SKM-1 treated with dmso at 0.1 percent for 144 hours (cell line): ENCODE data around the gene IGFBP3.

ENCODE experiments used
- DNase-seq: peaks from one replicate; lab custom pipeline; 2025; ENCODE audit not compliant: unreplicated experiment; lab: John Stamatoyannopoulos, UW

The IGFBP3 gene

DNA sequence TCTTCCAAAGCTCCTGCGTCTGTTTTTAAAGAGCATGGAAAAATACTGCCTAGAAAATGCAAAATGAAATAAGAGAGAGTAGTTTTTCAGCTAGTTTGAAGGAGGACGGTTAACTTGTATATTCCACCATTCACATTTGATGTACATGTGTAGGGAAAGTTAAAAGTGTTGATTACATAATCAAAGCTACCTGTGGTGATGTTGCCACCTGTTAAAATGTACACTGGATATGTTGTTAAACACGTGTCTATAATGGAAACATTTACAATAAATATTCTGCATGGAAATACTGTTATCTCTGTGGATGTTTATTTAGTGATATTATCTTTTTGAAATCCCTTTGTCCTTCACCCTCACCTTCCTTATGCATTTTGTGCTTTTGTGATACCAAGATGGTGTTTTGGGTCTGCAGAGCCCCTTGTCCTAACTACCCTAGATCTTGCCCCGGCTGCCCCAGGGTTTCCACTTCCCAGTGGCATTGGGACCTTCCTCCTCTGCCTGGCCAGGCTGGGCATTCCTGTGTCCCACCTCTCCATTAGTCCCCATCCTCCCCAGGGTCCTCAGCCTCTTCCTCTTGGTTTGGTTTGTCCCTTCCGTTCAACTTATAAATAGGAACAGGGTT is 27.6 kb downstream of the IGFBP3 start:
- DNase-seq: no peak

GRCh38 chr7:45892407-45893035 is 28.6 kb downstream of the IGFBP3 start:
- no peak for DNase-seq

DNA sequence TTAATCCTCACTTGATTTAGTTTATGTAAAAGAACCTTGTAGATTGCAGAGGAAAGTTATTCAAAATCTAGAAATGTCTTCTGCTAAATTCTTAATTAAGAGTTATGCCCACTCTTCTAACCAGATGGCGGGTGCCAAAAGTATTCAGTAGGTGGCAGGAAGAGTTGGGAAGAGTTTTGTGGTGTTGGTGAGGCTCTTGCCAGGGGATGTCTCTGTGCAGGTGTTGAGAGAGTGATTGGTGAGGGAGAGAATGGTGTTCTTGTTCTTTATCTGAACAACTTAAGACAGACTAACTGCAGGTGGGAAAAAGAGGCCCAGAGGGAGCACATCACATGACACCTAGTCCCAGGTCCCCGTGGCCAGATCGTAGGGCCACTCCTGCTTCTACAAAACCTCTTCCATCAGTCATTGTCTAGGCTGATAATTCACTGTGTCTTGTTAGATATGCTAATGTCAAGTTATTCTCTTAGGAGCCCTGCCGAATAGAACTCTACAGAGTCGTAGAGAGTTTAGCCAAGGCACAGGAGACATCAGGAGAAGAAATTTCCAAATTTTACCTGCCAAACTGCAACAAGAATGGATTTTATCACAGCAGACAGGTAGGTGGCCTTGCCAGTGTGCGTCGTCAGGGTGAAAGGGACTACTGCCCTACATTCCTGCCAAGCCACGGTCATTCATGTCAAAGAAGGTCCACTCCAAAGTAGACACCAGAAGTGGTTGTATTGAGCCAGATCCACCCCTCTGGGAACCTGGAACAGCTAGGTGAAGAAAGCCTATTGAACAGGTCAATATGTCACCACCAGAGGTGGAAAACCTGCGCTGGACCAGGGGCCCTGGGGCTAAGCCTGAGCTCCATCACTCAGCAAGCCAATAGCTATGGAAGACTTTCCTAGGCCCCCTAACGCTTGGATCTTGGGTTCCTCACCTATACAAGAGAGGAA is 29.3 kb downstream of the IGFBP3 start:
- no peak for DNase-seq

DNA sequence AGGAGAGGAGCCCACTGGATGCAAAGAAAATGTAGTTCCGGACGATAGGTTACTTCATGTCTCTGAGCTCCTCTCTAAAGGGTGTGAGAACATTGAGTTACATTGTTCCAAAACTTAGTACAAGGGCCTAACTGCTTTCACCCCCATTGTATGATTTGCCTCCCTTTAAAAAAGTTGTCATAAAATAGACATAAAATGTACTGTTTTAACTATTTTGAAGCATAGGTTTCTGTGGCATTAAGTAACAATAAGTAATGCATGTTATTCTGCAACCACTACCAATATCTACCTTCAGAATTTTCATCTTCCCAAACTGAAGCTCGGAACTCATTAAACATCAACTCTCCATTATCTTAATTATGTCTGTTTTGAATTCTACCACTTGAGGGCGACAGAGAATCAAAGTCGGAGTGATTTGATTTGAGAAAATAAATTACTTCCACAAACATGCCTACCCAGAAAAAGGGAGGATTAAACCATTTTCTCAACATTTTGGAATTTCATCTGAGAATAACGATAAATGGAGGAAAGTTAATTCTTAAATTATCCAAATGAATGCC is 30.1 kb downstream of the IGFBP3 start:
- DNase-seq: peak; percentile 23

- DNase-seq: no peak
Observed at GRCh38 chr7:45890125-45890901, 30.8 kb downstream of the IGFBP3 start.

- DNase-seq: no peak
Observed at GRCh38 chr7:45889367-45890067, 31.6 kb downstream of the IGFBP3 start.

DNA sequence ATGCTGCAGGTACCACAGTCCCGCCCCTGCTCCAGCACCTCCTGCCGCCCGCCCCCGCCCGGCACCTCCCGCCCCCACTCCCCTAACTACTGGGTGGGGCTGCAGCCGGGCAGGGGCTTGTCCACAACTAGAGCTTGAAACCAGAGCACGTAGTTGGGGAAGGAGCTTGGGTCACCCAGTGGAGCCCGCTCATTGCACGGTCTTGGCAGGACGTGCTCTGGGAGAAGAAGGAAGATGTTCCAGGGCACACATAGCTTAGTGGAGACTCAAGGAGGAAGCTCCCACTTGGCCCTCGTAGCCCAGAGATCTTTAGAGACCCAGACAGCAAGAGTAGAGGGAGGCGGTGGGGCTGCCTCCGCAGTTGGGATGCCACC is 32.1 kb downstream of the IGFBP3 start:
- DNase-seq: no peak

GRCh38 chr7:45888185-45888992 is 32.7 kb downstream of the IGFBP3 start, which contains the start of gene IGFBP1:
TSS of gene IGFBP1 (plus strand) at chr7:45888488. CDS start at chr7:45888653, 165 bp downstream.
- no peak for DNase-seq

DNA sequence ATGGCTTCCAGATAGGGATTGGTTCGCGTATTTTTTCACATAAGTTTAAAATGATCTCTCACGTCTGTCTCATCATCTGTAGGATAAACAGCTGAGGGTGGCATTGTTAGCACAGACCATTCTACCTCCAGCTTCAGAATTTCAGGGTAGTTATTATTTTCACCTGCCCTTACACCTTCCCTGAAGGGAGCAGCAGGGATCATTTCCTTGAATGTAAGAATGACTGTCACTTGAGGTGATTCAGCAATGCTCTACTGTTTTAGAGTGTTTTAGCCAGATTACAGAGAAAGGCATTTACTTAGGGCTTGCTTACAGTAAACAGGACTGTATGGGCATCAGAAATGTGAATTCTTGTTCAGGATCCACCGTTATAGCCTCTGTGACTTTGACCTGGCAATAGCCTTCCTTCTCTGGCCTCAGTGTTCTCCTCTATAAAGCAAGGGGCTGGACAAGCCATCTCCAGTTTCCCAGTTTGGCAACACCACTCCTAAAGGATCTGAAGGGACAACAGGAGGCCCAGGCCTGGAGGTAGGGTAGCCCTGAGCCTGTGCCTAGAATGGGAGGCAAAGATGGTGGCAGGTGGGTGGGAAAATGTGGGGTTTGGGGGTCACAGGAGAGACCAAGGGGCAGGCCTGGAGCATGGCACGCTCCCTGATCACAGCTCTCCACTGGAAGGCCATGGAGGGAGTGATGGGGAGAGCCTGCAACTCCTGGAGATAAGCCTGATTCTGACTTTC is 34.0 kb downstream of the IGFBP3 start:
- DNase-seq: no peak

GRCh38 chr7:45885264-45885882 is 35.7 kb downstream of the IGFBP3 start:
- DNase-seq: no peak

GRCh38 chr7:45884136-45884535 is 36.9 kb downstream of the IGFBP3 start:
- DNase-seq: no peak

DNA sequence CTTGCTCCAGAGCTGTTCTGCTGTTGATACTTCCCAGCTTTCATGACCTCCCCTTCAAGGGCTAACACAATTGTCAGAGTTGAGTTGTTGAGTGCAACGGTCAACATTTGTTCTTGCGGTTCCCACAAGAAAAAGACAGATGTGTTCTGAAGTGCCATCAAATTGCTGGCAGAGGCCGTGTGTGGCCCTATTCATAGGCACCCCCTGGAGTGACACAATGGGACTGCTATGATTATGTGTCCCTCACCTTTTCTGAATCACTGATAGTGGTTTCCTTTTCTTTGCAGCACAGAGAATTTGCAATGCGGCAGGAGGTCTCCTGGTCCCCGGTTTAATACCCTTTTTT is 38.6 kb downstream of the IGFBP3 start:
- DNase-seq: no peak

DNA sequence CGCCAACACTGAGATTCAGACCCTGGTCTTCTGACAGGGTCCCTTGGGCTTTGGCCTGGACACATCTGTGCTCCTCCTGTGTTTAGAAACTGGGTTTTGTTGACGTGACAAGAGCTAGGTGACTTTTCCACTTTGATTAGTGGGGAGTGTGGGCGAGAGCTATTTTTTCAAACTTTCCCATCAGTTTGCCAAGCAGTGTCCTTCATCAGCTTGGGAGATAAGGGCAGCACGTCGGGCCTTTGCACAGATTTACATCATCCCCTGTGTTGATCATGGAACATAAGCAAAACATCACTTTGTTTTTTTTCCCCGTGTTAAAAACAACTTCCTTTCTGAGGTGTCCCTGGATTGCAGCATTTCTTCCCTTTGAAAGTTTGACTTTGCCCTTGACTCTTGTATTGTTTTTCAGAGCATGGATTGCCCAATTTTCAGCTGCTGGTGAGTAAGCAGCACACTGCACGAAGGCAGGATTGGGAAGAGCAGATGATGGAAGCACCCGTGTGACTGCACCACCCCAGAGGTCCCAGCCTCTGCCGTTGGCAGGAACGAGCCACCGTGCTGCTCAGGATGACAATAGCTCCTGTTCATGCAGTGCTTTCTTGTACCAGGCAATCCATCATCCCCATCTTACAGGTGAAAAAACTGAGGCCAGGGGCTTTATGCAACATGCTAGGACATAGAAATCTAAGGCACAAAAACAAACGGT is 39.2 kb downstream of the IGFBP3 start:
- no peak for DNase-seq

DNA sequence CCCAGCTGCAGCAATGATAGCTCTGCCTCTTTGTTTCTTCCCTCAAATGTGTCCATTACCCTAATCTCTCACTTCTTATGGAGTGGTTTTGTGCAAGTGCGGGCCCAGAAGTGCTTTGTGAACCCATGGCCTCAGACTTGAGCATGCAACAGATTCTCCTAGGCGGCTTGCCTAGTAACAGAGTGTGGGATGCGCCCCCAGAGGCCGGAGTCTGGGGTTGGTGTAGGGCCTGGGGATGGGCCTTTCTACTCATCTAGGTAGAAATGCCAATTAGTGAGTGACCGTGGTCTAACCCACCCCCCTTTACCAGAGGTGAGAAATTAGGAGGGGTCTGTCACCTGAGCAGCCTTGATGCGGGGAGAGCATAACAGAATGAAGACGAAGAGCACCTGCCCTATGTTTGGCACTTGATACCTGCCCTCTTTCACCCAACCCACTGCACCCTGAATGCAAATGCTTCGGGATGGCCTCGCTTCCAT is 39.8 kb downstream of the IGFBP3 start:
- no peak for DNase-seq

DNA sequence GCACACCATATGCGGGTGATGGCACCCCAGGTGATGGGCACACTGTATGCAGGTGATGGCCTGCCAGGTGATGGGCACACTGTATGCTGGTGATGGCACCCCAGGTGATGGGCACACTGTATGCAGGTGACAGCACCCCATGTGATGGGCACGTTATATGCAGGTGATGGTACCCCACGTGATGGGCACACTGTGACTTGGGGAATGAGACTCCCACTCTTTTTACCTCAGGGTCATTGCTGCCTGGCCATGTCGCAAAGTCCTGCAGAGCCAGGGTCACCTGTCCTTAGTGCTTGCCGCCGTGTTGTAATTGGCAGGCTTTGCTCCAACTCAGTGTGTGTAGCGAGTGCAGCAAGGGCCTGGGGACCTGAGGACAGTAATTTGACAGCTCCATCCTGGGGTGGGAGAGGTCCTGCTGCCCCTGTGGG is 40.6 kb downstream of the IGFBP3 start:
- DNase-seq: no peak

GRCh38 chr7:45878457-45879144 is 42.5 kb downstream of the IGFBP3 start:
- DNase-seq: no peak

DNA sequence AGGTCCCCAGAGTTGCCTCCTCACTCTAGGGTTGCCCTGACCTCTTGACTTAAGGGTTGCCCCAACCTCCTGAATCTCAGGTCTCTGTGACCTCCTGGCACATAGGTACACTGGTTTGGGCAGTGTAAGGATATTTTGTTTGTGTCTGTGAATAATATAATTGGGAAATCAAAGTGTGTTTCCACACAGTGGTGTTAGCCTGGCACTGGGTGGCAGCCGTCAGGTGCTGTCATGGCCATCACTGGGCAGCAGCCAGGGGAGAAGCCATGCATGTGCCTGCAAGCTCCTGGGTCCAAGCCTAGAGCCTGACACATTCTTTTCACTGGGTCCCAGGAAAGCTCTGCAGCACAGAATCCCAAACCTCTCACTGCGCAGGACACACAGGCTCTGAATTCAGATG is 44.6 kb downstream of the IGFBP3 start:
- DNase-seq: no peak
